Esophagus muscularis mucosa (tissue), 4 donors: Measurements from ENCODE around the gene UNC50. TPM values are rescaled to one million over a fixed set of nuclear protein-coding genes. Genes with fewer than 3 reads are reported as not detected.

ENCODE experiments used
- DNase-seq: peaks from one replicate; pipeline ENCODE4 v3.0.0-alpha.2; 2017; ENCODE audit errors: extremely low spot score
- H3K27ac ChIP-seq, 4 donors: fragments of 200-600 bp; sonication (generic); replicated peaks in 1 of 4; 1 replicate in 3 of 4; 2 replicates in 1 of 4; pipeline ENCODE4 v1.5.1; 2016 to 2019; ENCODE audit warnings: mild to moderate bottlenecking in 1 of 4
- H3K27me3 ChIP-seq, 4 donors: fragments of 200-600 bp; sonication (generic); one replicate each; pipeline versions ENCODE4 v1.5.1 to v1.6.0; 2016 to 2019
- H3K36me3 ChIP-seq, 4 donors: fragments of 200-600 bp; sonication (generic); one replicate each; pipeline ENCODE4 v1.5.1; 2016 to 2019
- H3K4me1 ChIP-seq, 4 donors: fragments of 200-600 bp; sonication (generic); one replicate each; pipeline ENCODE4 v1.5.1; 2016 to 2019
- H3K4me3 ChIP-seq, 4 donors: fragments of 200-600 bp; sonication (generic); 1 replicate in 2 of 4; 2 replicates in 2 of 4; pipeline ENCODE4 v1.5.1; 2016 to 2019; ENCODE audit warnings: mild to moderate bottlenecking in 4 of 4, moderate library complexity in 1 of 4
- H3K9me3 ChIP-seq, 4 donors: fragments of 200-600 bp; sonication (generic); 1 replicate in 3 of 4; 2 replicates in 1 of 4; pipeline ENCODE4 v1.5.1; 2016 to 2019
- CTCF ChIP-seq, 3 experiments: fragments of 200-600 bp in 2 of 3; fragments of 450-650 bp in 1 of 3; sonication (generic) in 2 of 3; IDR thresholded peaks; one replicate each; pipeline ENCODE4 v1.5.1; 2017 to 2019; ENCODE audit warnings: antibody characterized with exemption in 3 of 3, mild to moderate bottlenecking in 2 of 3, moderate library complexity in 1 of 3
- EP300 ChIP-seq: sonication (generic); formaldehyde crosslinking; IDR thresholded peaks from one replicate; pipeline ENCODE4 v1.6.1; 2017; ENCODE audit warnings: antibody characterized with exemption
- POLR2A ChIP-seq: fragments of 450-650 bp; IDR thresholded peaks from one replicate; pipeline ENCODE4 v1.6.1; 2017; ENCODE audit warnings: antibody characterized with exemption, moderate library complexity, mild to moderate bottlenecking, low read depth
- POLR2AphosphoS5 ChIP-seq, 2 donors: sonication (generic); formaldehyde crosslinking; IDR thresholded peaks; one replicate each; pipeline ENCODE4 v1.6.1; 2017; ENCODE audit warnings: antibody characterized with exemption in 2 of 2
- WGBS: methylation state at CpG from one replicate; pipeline ENCODE4 v1.1.5; 2018; 5-methylcytosine and 5-hydroxymethylcytosine counted together
- intact Hi-C: fragments of 100-400 bp; cut with DNase I; formaldehyde crosslinking; loops from one replicate; pipeline ENCODE4 v1.15.1; 2023
- total RNA-seq, 4 donors: library from RNA; depleted of rRNA; stranded (reverse); fragments of >200 nt; gene quantifications; one replicate each; pipeline versions ENCODE4 v1.1.0 to v1.2.1, GENCODE V29; 2016

UNC50 gene
- total RNA-seq, 4 donors from 2014 or later, result 34.0 to 51.4 (median 40.7) TPM

- Histone ChIP-seq H3K9me3 (no peaks in the 10 kb centered on the region), H3K4me1 (peaks cover 44 to 50% (median 46%) of the 10 kb centered on the region in 4 donors), H3K4me3 (no peak overlapping the region), H3K36me3 (peaks cover 30 to 55% (median 44%) of the 10 kb centered on the region in 4 donors), H3K27ac (peak overlapping the region; percentile 73 to 85 (median 78)), H3K27me3 (no peaks in the 10 kb centered on the region)
- intact Hi-C loops, result loop anchor here (10.0 kb wide), 1 partner anchor 116 kb away; the partner anchor contains the start of gene INPP4A
- no peak for DNase-seq
- no peak for TF ChIP-seq EP300
- TF ChIP-seq POLR2AphosphoS5 (IDR thresholded peaks at IDR 0.05), result no peak
- no peak for TF ChIP-seq POLR2A
- no peak for TF ChIP-seq CTCF (IDR thresholded peaks at IDR 0.05)
- WGBS, result 90% methylated on average over 9 of the region's 9 CpGs
These were observed 47.4 kb upstream of the UNC50 start for GRCh38 chr2:98561018-98561417.

- Histone ChIP-seq H3K27me3 (no peaks in the 10 kb centered on the region), H3K4me3 (no peak overlapping the region), H3K36me3 (peaks cover 33 to 55% (median 51%) of the 10 kb centered on the region in 4 donors), H3K4me1 (peaks cover 43 to 50% (median 45%) of the 10 kb centered on the region in 4 donors), H3K9me3 (no peaks in the 10 kb centered on the region), H3K27ac (peak overlapping the region; percentile 73 to 85 (median 78))
- no peak for DNase-seq
- TF ChIP-seq EP300 (no peak), POLR2AphosphoS5 (IDR thresholded peaks at IDR 0.05) (peak; percentile 11 to 13)
- intact Hi-C loops, result loop anchor here (10.0 kb wide), 1 partner anchor 117 kb away; the partner anchor contains the start of gene INPP4A
- WGBS, result 43% methylated on average over 13 of the region's 13 CpGs
These were observed 46.3 kb upstream of the UNC50 start for GRCh38 chr2:98561902-98562695.

- Histone ChIP-seq H3K4me3 (no peak overlapping the region), H3K9me3 (no peaks in the 10 kb centered on the region), H3K36me3 (peaks cover 43 to 60% (median 59%) of the 10 kb centered on the region in 4 donors), H3K27ac (peak overlapping the region in 1 of 4 donors; percentile 73), H3K27me3 (no peaks in the 10 kb centered on the region), H3K4me1 (peaks cover 43 to 50% (median 45%) of the 10 kb centered on the region in 4 donors)
- whole genome bisulfite sequencing, result 100% methylated on average over 8 of the region's 13 CpGs
- DNase-seq, result no peak
- no peak for TF ChIP-seq EP300
- no peak for TF ChIP-seq CTCF (IDR thresholded peaks at IDR 0.05)
- TF ChIP-seq POLR2A, result no peak
- TF ChIP-seq POLR2AphosphoS5 (IDR thresholded peaks at IDR 0.05), result no peak
- intact Hi-C loops, result loop anchor here (10.0 kb wide), 1 partner anchor 119 kb away; the partner anchor contains the start of gene INPP4A
These were observed 45.0 kb upstream of the UNC50 start for GRCh38 chr2:98563394-98563793.

GRCh38 chr2:98564541-98565132 lies 43.8 kb upstream of the UNC50 start:
- no peaks in the 10 kb centered on the region for H3K9me3 ChIP-seq
- no peak for TF ChIP-seq EP300
- TF ChIP-seq POLR2AphosphoS5 (IDR thresholded peaks at IDR 0.05), result no peak
- TF ChIP-seq CTCF (IDR thresholded peaks at IDR 0.05), result no peak
- TF ChIP-seq POLR2A, result no peak
- WGBS, result 91% methylated on average over 17 of the region's 17 CpGs
- H3K27ac ChIP-seq, result no peak overlapping the region
- no peak overlapping the region for H3K4me3 ChIP-seq
- intact Hi-C loops, result loop anchor here (10.0 kb wide), 1 partner anchor 120 kb away; the partner anchor contains the start of gene INPP4A
- H3K36me3 ChIP-seq, result peaks cover 49 to 65% (median 64%) of the 10 kb centered on the region in 4 donors
- no peak for DNase-seq
- H3K4me1 ChIP-seq, result peaks cover 35 to 39% (median 38%) of the 10 kb centered on the region in 4 donors
- no peaks in the 10 kb centered on the region for H3K27me3 ChIP-seq

- no peaks in the 10 kb centered on the region for H3K27me3 ChIP-seq
- TF ChIP-seq POLR2A (no peak), CTCF (IDR thresholded peaks at IDR 0.05) (no peak), EP300 (no peak), POLR2AphosphoS5 (IDR thresholded peaks at IDR 0.05) (no peak)
- no peaks in the 10 kb centered on the region for H3K9me3 ChIP-seq
- whole genome bisulfite sequencing, result 93% methylated on average over 9 of the region's 9 CpGs
- no peak for DNase-seq
- peaks cover 55 to 73% (median 71%) of the 10 kb centered on the region in 4 donors for H3K36me3 ChIP-seq
- H3K27ac ChIP-seq, result no peak overlapping the region
- H3K4me3 ChIP-seq, result no peak overlapping the region
- intact Hi-C loops, result loop anchor here (10.0 kb wide), 1 partner anchor 121 kb away; the partner anchor contains the start of gene INPP4A
- peaks cover 28 to 33% (median 31%) of the 10 kb centered on the region in 4 donors for H3K4me1 ChIP-seq
These were observed 43.0 kb upstream of the UNC50 start for GRCh38 chr2:98565286-98565860.
